ENCODE data around the gene SWAP70.
A peak's percentile ranks its signal among the peaks of the same experiment; 100 is the strongest.

SWAP70 gene

GRCh38 chr11:9755561-9756185 is 91.8 kb downstream of the SWAP70 start:
- FAIRE-seq = no peak

DNA sequence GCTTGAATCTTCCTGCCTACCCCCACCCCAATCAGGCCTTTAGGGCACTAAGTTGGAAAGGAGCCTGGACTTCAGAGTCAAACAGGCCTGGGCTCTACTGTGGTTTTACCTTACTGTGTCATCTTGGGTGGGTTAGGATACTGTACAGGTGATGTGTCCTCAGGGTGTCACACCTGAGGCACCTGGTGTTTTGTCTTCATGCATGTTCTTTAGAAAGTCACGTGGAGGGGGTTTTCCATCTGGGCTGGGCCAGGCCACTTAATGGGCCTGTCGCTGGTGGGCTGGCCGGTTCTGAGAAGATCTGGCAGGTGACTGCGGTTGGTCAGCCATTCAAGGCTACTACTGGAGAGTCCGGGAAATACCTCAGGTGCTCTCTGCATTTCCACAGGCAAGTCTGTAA is 92.6 kb downstream of the SWAP70 start:
- no peak for FAIRE-seq

DNA sequence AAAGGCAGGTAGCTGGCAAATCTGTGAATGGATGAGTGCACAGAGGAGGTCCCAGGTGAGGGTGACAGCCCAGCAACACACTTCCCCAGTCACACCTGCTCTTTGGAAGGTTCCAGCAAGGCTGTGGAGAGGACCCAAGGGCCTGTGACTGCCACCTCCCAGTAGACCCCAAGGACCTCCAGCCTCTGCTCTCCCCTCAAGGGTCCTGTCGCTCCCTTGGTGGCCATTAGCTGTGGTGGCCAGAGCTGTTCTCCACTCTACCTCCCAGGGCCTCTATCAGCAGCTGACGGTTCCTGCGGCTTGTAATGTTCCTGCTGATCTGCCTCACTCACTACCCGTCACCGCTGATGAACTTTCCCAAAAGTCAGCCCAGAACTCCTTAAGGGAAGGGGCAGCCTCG is 93.0 kb downstream of the SWAP70 start:
- no peak for FAIRE-seq

DNA sequence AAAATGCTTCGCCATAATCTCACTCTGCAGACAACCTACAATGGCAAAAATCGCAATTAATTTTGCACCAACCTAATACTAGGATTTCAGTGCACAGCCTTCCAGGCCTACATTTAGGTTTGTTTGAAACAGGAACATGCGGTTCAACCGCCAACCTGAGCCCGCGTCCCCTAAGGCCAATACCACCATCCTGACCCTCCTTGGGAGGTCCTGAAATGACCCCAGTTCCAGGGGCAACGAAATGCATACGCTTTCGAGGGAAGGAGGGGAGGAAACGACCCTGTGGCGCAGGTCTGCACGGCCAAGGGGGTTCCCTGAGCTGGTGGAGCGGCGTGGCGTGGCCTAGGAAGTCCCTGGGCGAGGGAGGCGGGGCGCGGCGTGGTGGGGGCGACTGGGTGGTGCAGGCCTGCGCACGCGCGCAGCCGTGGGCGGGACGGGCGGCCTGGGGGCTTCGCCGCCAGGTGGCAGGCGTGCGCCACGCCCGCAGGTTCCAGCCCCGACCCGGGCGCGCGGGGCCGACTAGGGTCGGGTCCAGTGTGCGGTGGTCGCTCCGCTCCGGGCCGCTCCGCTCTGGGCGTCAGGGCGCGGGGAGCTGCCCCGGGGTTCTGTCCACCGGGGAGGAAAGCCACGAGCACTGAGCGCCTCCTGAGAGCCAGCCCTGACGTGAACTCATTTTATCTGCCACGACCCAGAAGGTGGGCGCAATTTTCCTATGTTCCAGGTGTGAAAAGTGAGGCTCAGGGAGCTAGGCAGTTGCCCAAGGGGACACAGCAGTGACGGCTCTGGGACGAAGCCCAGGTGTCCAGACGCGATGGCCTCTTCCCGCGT is 94.1 kb downstream of the SWAP70 start:
- FAIRE-seq = no peak

- no peak for FAIRE-seq
Observed at GRCh38 chr11:9758637-9759518, 95.0 kb downstream of the SWAP70 start.

DNA sequence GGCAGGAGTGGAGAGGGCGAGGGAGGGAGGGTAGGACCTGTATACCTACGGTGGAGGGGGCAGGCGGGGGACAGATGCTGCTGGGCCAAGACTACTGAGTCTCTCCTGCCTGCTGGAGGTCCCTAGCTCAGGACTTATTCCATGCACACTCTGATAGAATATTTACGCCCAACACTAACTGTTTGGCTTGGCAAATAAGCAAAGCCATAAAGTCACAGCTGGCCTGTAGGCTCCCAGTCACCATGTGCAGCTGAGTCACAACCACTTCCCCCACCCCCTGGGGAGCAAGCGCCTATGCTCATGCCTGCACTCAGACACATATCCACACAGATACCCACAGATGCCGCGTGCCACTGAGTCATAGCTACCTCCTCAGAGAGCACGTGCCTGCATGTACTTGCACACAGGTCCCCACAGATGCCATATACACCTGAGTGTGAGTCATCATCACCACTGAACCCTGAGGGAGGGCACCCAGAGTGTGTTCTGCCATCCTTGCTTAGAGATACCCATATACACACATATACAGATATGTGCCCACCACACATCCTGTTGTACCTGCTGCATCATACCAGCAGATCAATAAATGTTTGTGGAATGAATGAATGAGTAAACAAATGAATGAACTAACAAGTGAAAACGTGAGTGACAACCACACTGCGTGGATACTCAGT is 95.8 kb downstream of the SWAP70 start:
- FAIRE-seq = peak; percentile 33

GRCh38 chr11:9760193-9760575 is 96.3 kb downstream of the SWAP70 start:
- no peak for FAIRE-seq

- FAIRE-seq = no peak
Observed at GRCh38 chr11:9761441-9761945, 97.6 kb downstream of the SWAP70 start.

DNA sequence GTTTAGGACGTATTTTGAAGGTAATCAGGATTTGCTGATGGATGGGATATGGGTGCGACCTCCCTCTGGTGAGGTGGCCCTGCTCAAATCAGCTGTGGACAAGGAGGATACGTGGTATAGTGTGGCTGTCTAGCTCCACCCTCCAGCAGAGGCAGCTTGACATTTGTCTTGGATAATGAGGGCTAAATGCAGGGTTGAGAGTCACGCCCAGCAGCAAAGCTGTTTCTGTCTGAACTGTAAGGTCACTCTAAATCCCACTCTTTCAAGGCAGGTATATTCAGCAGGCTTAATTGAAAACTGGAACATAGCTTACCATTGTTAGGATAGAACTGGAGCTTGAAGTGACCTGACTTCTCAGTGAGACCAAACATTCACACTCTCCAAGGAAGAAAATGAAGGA is 98.7 kb downstream of the SWAP70 start:
- no peak for FAIRE-seq

- FAIRE-seq = no peak
Observed at GRCh38 chr11:9763301-9763700, 99.4 kb downstream of the SWAP70 start.

DNA sequence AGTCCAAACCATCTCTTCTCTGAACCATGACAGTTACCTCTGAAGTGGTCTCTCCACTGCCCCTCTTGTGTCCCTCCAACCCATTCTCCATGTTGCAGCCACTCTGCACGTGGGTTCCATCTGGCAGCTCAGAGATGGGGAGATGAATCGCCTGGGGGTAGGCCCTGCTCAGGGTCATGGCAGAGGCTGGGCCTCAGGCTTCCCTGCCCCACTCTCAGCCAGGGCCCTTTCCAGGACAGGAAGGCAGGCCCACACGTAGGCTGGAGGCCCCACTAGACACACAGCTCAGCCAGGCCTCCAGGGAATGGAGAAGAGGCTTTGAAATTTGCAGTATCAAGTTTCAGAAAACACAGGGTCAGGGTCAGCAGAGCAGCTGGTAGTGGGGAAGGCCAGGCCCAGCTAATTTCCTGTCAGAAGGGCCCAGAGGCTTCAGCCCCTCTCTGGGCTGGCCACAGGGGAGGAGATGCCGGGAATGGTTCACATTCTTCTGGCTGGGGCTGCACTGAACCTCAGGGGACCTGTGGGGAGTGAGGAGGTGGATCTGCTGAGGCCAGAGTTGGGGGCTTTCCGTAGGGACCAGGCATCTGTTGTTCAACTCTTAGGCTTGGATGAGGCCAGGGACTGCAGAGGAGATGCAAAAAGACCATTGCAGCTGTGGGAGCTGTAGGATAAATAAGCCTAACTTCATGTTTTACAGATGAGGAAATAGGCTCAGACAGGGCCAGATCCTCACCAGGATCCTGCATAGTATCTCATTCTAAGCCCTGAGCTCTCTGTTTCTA is 101.6 kb downstream of the SWAP70 start:
- FAIRE-seq = peak; percentile 70

- no peak for FAIRE-seq
Observed at GRCh38 chr11:9769621-9770020, 105.7 kb downstream of the SWAP70 start.

GRCh38 chr11:9771071-9771511 is 107.2 kb downstream of the SWAP70 start:
- no peak for FAIRE-seq

DNA sequence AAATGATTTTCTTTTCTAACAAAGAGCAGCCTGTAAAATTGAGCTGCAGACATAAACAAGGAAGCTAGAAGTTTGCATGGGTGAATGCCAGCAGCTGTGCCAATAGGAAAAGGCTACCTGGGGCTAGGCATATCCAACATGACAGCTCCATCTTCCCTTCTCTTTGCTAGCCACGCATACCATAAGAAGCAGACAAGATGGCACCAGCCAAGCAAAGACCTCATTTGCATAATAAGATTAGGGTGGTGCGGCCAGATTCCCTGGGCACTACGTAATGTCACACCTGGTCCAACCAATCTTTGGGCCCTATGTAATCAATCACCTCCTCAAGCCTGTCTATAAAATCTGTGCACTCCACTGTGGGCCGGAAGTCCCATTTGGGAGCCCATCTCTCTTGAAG is 108.3 kb downstream of the SWAP70 start:
- FAIRE-seq = no peak

- FAIRE-seq = no peak
Observed at GRCh38 chr11:9773524-9773923, 109.6 kb downstream of the SWAP70 start.

DNA sequence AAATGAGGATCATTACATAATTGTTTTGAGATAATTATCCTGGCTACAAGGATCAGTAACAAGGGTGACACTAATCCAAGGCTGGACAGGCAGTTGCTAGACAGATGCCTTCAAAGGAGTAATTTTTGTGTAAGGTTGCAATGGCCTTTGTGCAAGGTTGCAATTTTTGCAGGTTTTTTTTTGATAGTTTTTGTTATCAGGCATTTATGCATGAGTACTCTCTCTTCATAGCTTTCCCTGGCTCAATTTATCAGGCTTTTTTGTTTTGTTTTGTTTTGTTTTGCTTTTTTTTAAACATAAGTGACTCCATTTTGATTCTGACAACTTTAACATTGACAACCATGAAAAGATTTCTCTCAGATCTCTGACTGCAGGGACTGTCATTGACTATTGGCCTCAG is 110.2 kb downstream of the SWAP70 start:
- FAIRE-seq = no peak

GRCh38 chr11:9774591-9775397 is 110.9 kb downstream of the SWAP70 start:
- no peak for FAIRE-seq

DNA sequence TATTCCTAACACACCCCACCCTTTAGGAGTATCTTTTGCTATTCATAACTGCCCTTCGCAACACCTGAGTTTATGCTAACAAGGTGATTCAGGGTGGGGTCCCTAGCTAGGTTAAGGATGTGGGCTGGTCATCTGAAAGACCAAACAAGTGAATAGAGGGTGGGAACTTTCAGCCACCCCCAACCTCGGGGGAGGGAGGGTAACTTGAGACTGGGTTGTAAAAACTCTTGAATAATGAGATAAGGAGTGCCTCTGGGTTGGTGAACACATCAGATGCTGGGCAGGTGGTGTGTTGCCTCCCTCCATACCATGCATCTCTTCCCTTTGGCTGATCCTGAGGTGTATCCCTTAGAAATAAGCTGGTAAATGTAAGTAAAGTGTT is 111.5 kb downstream of the SWAP70 start:
- no peak for FAIRE-seq

DNA sequence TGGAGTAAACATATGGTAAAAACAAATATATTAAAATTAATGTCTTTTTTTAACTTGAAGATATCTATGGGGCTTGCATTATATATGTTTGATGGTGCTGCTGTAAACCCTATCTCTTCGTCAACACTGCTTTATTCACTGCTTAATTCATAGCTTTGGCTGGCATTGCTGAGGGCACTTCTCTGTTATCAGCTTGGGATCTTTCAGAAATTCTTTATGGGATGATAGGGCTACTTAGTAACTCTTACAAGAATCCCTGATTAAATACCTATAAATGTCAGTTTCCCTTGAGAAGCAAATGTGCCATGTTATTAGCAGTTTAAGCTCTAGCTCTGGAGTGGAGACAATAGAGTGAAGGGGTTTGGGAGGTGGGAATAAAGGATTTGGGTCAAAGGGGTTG is 112.3 kb downstream of the SWAP70 start:
- no peak for FAIRE-seq

- FAIRE-seq = no peak
Observed at GRCh38 chr11:9777066-9777465, 113.2 kb downstream of the SWAP70 start.

DNA sequence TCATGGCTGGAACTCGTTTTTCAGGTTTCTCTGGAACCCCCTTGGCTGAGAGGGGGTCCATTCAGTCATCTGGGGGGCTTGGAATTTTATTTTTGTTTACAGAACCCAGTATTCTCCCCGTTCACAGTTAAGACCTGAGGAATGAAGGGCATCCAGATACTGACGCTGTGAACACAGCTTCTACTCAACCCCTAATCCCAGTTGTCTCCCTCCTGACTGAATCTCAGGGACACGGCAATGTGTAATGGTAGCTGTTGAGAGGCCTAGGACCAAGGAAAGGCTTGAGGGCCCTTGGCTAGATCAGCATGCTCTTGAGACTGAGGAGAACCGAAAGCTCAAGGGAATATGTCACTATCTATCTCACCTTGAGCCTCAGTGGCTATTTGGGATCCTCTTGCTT is 113.6 kb downstream of the SWAP70 start:
- no peak for FAIRE-seq
